HG02852 (cell line): ENCODE results near the gene FRAT1.

Source experiments
- ATAC-seq: cut with Tn5 transposase; IDR thresholded peaks from one replicate; pipeline ENCODE4 v1.9.1; 2021; ENCODE audit warnings: mild to moderate bottlenecking, moderate library complexity; ENCODE audit not compliant: unreplicated experiment

Gene FRAT1

DNA sequence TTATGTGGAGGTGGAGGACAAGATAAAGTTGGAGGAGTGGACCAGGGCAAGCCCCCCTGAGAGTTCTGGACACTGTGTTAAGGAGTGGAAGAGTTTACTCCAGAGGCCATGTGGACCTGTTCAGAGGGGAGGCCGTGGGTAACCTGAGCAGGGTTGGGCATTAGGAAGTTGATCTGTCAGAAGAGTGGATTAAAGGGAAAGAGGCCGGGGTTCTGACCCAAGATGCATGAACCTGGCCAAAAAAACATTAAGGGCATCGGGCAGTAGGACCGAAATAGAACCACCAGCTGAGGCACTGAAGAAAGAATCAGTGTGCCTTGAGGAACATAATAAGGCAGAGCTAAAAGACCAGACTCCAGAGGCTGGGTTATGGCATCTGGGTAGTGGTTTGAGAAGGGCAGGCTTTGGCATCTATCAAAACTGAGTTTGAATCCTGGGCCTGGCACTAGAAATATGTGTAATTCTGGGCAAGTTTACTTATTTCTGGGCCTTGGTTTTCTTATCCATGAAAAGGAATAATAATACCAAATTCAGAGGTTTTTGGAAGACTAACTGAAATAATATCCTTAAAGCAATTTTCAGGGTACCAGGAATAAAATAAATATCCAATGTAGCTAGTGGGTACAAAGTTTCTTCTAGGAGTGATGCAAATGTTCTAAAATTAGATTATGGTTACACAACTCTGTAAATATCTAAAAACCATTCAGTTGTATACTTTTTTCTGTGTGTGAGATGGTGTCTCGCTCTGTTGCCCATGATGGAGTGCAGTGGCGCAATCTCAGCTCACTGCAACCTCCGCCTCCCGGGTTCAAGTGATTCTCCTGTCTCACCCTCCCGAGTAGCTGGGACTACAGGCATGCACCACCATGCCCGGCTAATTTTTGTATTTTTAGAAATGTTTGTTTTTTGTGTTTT, 10.9 kb upstream of the FRAT1 start:
- ATAC-seq, result no peak

DNA sequence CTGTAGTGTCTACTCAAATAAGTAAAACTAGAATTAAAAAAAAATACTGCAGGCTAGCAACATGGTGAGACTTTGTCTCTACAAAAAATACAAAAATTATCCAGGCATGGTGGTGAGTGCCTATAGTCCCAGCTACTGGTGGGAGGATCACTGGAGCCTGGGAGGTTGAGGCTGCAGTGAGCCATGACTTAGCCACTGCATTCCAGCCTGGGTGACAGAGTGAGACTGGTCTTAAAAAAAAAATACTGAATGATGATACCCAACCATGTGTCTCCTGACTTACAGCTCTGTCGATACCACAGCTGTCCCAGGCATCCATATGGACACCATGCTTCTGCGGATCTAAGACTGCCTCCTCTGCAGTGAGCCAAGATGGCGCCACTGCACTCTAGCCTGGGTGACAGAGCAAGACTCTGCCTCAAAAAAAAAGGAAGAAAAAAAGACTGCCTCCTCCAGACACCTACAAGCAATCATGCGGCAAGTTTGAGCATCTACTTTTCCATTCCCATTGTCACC, 7.9 kb upstream of the FRAT1 start:
- no peak for ATAC-seq

DNA sequence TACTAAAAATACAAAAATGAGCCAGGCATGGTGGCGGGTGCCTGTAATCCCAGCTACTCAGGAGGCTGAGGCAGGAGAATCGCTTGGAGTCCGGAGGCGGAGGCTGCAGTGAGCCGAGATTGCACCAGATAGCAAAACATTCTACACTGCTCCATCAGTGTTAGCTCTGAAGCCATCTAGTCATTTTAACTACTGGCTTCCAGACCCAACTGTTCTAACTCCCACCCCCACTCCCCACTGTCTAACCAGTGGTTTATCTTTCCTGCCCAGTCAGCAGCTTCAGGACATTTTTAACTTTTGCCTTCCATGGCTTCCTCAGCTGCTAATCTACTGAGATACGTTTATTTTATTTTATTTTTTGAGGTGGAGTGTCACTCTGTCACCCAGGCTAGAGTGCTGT, 6.2 kb upstream of the FRAT1 start:
- no peak for ATAC-seq

DNA sequence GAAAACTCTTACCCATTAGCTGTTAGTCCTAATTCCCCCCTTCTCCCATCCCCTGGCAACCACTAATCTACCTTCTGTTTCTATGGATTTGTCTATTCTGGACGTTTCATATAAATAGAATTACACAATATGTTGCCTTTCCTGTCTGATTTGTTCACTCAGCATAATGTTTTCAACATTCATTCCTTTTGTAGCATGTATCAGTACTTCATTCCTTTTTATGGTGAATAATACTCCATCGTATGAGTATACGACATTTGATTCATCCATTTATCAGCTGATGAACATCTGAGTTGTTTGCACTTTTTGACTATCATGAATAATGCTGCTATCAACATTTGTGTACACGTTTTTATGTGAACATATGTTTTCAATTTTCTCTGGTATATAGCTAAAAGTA, 4.4 kb upstream of the FRAT1 start:
- ATAC-seq, result no peak

DNA sequence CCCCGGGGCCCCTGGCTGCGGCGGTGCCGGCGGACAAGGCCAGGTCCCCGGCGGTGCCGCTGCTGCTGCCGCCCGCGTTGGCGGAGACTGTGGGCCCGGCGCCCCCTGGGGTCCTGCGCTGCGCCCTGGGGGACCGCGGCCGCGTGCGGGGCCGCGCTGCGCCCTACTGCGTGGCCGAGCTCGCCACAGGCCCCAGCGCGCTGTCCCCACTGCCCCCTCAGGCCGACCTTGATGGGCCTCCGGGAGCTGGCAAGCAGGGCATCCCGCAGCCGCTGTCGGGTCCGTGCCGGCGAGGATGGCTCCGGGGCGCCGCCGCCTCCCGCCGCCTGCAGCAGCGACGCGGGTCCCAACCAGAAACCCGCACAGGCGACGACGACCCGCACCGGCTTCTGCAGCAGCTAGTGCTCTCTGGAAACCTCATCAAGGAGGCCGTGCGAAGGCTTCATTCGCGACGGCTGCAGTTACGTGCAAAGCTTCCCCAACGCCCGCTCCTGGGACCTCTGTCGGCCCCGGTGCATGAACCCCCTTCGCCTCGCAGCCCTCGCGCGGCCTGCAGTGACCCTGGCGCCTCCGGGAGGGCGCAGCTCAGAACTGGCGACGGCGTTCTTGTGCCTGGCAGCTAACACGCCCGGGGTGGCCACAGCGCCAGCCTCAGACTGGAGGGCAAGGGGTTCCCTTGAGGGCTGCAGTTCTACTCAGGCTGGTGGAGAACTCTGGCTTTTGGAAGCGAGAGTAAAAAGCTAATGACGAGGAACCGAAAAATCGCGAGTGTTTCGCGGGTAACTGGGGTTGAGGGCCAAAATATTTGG, 804 bp downstream of the FRAT1 start:
- peak; percentile 37 for ATAC-seq

DNA sequence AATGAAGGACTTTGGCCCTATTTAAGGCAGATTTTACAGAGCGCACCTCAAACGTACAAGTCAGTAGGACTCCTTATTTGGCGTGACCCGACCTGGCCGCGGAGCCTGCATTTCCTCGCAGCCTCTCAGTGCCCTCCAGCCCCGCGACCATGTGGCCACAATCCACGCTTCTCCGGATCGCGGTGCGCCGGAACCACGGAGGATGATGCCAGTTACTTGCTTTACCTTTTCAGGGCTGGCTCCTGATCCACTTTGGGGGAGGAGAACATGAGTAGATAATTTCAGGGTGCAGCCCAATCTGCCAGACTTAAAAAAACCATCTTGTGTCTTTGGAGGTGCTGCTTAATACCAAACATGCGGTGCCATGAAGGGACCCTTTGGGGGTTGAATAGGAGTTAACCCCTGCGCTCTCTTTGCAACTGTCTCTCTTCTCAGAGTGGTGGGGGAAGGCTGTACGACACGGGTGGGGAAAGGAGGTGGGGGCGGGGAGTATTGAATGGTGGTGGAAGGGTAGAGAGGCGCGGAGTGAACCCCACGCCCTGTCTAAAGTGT, 1.5 kb downstream of the FRAT1 start:
- no peak for ATAC-seq

DNA sequence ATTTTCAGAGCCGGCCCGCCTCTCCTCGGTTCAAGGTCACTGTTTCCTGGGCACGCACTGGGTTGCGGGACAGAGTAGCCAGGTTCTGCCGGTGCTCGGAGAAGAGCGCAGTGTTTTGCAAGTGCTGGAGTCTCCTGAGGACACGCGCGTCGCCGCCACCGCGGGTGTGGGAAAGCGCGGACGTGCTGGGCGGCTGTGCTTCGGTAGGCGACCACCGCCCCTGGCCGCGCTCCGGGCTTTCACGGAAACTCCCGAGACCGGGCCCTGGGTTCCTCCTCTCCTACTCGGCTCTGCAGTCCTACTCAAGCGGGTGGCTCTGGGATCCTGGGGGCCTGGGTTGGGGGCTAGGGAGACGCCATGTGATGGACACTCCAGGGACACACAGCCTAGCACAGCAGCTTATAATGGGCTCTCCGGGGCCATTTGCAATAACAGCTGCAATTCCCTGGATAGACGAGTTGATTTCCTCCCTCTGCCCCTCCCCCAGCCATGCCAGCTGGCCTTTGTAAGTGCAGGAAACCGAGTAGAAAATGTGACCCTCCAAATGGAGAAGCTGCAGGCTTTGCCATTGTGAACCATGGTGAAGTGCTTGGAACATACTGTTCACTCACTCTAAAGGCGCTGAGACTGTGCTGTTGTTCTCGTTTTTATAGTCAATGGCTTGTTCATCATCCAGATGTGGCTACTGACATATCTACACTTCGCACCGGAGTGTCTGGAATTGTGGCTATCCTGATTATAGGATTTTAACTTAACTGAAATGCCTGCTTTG, 2.1 kb downstream of the FRAT1 start:
- no peak for ATAC-seq

DNA sequence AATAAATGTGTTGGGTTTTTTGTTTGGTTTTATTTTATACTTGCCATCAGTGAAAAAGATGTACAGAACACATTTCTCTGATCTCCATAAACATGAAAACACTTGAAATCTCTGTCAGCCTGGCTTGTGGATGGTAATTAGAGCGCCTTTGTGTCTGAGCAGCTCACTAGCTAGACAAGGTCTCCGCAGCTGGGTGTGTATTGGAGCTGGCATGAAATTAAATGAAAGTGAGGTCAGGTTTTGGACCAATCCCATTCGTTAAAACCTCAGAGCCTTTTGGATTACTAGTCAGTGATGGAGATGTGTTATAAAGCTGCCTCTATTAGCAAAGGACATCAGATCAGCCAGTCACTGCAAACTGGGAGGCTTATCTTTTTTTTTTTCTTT, 2.7 kb downstream of the FRAT1 start:
- ATAC-seq, result no peak

DNA sequence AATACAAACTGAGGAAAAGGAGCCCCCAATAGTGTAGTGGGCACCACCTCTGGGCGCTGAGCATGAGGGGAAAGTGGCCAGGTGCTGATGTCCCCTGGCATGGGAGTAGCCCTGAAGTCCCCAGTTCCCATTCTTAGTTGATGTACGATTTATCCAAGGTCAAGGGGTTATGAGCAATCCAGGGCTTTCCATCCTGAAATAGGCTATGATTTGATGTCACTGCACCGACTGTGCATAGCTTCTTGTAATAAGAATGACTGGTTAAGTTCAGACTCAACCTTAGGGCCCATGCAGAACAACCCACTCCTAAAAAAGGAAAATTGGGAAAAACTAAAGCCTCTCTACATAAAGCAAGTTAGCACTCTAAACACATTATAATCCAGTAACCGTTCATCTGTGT, 4.4 kb downstream of the FRAT1 start:
- ATAC-seq, result no peak

DNA sequence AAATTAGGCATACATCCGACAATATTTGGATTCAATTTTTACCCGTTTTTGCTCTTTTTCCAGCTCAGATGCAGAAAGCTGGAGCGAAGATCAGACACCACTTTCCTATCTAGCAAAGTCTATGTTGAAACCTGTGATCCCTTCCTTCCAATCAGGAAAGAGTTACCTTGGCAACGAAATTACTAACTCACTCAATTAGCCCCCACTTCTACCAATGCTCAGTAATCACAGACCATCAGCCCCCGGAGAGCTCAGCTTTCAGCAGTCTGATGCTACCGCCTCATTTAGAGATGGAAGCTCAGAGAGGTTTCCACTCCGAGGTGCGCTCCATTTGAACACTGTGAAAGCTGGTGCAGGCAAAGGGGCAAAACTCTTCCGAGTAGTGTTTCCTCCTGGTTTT, 6.7 kb downstream of the FRAT1 start:
- ATAC-seq, result no peak

DNA sequence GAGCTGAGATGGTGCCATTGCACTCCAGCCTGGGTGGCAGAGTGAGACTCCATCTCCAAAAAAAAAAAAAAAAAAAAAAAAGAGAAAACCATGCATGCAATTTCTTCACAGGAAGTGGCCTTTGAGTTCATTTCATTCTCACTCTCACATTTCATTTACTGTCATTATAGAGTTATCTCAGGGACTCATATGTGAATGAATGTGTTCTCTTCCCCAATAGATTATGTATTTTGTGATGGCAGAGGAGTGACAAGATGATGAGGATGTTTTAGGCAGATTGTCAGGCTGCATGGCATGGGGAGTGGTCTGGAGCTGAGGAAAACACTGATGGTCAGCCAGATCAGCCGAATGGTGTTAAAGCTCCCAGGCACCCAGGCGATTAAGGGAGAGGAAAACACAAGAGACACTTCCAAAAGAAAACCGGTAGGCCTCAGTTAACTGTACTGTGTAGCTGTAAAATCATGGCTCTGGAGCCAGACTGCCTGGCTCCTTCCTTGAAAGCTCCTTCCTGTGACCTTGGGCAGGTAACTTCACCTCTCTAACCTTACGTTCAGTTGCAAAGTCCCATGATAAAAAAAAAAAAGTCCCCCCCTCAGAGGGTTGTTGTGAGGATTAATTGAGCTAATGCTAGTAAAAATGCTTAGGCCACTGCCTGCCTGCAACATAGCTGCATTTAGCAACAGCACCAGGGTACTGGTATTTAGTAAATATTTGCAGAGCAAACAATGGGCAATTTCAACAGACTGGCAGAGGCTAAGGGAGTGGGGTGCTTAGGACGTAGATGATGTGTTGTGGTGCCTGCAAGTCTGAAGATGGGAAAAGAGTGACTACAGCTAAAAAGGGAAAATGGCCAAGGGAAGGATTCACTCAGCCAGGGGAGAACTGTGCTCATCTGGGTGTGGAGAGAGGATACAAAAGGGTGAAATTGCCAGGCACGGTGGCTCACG, 8.6 kb downstream of the FRAT1 start:
- no peak for ATAC-seq

DNA sequence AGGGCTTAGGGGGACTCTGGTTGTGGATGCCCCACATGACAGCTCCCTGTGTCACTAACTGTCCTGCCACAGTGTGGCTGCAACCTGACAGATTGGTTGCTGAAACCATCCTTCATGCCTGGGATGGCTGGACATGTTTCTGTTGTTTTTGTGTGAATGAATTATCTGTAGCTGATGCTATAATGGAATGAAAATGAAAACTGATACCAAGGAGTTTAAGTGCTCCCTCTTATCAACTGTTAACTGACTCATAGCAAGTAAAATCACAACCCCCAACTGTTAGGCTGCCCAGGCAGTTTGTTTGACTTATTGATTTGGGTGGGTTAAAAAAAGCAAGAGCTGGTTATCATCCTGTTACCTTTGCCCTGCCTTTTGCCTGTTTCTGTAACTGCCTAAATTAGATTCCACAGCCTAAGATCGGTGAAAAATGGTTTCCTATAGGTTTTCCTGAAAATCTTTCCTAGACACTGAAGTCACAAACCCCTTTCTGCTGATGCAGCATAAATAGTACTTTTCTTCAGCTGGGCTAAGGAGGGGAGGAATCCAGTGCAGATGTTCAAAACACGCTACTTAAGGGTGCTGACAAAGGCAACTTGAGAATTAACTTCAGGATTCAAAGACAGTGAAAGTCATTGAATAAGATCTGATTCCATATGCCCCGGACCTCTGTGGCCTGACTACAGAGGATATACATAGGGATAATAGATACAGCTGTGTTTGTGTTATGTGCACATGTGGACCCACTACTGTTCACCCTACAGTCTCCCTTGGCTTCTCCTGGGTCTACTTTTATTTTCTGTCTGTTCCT, 9.8 kb downstream of the FRAT1 start:
- no peak for ATAC-seq

DNA sequence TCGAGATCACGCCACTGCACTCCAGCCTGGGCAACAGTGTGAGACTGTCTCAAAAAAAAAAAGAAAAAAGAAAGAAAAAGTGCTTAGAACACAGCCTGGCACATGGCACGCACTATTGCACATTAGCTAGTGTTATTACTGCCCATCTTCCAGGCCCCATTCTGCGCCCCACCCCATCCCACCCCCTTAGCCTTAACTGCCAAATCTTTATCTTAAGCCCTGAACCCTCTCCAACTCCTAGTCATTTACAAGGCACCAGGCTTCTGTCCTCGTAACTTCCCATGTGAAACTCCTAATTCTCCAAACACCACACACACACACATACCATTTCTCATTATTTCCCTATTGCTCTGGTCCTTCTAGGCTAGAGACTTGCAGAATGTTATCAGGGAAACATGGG, 10.7 kb downstream of the FRAT1 start:
- ATAC-seq, result no peak

DNA sequence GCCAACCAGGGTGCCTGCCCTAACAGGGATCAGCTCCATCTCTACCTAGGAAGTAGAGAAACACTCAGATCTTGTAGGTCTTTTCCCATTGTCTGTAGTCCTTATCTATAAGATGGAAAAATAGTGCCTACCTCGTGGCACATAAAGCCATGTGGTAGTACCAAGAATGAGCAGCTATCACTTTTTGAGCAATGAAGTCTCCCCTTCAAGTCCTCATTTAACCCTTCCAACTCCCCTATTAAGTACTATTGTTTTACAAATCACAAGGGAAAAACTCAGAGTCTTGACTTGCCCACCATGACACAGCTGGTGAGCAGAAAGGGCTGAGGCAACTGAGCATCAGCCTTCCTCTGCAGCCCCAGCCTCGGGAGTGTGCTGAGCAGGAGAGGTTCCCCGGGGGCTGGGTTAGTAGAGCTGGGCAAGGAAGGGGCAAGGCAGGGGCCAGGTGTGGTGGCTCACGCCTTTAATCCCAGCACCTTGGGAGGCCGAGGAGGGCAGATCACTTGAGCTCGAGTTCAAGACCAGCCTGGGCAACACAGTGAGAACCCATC, 12.2 kb downstream of the FRAT1 start:
- ATAC-seq, result no peak

DNA sequence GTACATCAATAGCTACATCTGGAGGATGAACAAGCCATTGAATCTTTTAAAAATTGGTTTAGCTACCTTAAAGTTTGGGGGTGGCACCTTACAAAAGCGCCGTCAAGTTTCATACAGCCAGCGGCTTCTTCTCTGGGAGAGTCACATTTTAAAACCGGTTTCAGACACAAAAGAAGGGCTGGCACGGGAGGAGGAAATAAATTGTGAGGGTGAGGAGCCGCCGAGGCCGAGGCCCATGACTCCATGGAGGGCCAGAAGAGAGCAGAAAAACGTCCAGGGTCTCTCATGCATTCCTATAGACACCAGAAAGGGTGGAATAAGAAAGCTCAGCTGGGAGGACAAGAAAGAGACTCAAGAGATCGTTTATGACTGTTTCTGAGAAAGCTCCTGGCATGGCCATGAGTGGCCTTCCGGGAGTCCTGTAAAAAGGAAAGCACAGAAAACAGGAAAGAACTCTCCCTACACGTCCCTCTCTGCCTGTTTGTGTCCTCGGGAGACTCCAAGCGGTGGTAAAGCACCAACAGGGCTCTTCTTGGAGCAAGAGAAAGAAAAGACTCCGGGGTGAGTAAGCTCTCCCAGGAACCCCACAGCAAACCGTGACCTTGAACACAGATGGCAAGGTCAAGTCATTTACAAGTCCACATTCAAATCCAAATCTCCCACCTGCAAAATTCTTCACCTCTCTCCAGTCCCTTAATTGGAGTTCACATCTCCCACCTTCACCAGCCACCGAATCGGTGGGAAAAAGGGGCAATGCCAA, 13.7 kb downstream of the FRAT1 start:
- ATAC-seq, result no peak

DNA sequence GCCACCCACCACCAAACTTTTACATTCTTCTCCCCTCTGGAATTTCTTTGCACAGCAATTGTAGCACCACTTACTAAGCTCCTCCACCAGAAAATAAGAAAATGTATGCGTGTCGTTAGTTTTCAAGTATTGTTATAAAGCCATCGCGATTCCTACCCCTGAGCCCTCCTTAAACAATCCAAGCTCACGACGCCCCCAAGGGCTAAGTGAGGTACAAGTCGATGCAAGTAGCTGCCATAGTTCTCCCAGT, 14.2 kb downstream of the FRAT1 start:
- ATAC-seq, result no peak

DNA sequence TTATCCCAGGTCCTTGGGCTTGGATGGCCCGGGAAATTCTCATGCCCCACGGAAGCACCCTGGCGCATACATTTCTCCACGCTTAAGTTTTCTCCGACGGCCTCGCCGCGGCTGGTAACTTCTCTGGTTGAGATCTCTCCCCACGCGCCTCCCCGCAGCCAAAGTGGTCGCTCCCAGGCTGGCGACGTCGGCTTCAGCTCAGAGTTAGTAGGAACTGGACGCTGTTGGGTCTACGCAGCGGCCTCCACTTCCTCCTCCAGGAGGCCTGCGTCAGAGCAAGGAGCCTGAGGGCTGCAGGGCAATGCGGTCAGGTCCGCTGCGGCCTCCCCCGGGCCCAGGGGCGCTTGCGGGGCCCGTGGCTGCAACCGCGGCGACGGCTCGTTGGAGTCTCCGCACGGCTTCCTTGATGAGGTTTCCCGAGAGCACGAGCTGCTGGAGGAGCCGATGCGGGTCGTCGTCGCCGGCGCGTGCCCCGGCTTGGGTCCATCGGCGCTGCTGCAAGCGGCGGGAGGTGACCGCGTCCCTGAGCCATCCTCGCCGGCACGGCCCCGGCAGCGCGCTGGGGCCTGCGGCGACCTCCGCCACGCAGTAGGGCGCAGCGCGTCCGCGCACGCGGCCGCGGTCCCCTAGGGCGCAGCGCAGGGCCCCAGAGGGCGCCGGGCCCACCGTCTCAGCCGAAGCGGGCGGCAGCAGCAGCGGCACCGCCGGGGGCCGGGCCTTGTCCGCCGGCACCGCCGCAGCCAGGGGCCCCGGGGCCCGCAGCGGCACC, 14.7 kb downstream of the FRAT1 start:
- peak; percentile 28 for ATAC-seq
